ENCODE measurements around the gene ZNF3.

- TF ChIP-seq SP1 (IDR thresholded peaks at IDR 0.05) = no peak
- no peak for TF ChIP-seq CTCF (IDR thresholded peaks at IDR 0.05; ENCODE audit: low read depth, low read length, missing input control)
- TF ChIP-seq JUND (IDR thresholded peaks at IDR 0.05) = no peak
- TF ChIP-seq ATF3 (IDR thresholded peaks at IDR 0.05) = no peak
- no peak for TF ChIP-seq MAX (IDR thresholded peaks at IDR 0.05)
- TF ChIP-seq RXRA (IDR thresholded peaks at IDR 0.05) = no peak
- TF ChIP-seq YY1 (IDR thresholded peaks at IDR 0.05) = no peak
These were observed 4.0 kb upstream of the ZNF3 start for GRCh38 chr7:100085515-100085914.

Data from liver (tissue), 3 donors.